Measurements from ENCODE around the gene IFT57.

Gene IFT57

GRCh38 chr3:108177536-108177935 is 44.7 kb downstream of the IFT57 start:
- Histone ChIP-seq H3K9me3 (ENCODE audit: control insufficient read depth, insufficient read depth, low read depth, low read length) (no peaks in the 10 kb centered on the region), H3K36me3 (ENCODE audit: control insufficient read depth in 2 of 2, insufficient read depth in 1 of 2, low read length in 2 of 2) (no peaks in the 10 kb centered on the region), H3K4me1 (ENCODE audit: control insufficient read depth, insufficient read depth, low read length) (no peaks in the 10 kb centered on the region), H3K27ac (ENCODE audit: extremely low read depth, low read depth, low read length) (no peak overlapping the region), H3K4me3 (ENCODE audit: low read depth, low read length) (no peak overlapping the region)
- TF ChIP-seq ZNF571 (tag by site-specific recombination; IDR thresholded peaks at IDR 0.05) (no peak), CTCF (tag by site-specific recombination; IDR thresholded peaks at IDR 0.05) (no peak), ZNF184 (tag by site-specific recombination; IDR thresholded peaks at IDR 0.05) (no peak), HOXA7 (CRISPR knock-in tag; IDR thresholded peaks at IDR 0.05; ENCODE audit: borderline replicate concordance) (no peak), ZNF529 (tag by site-specific recombination; IDR thresholded peaks at IDR 0.05; ENCODE audit: insufficient replicate concordance) (no peak), ZNF791 (tag by site-specific recombination; IDR thresholded peaks at IDR 0.05) (no peak)
- POLR2A ChIA-PET, result no interaction called here
- CTCF ChIA-PET, result interaction anchor here (1.0 kb wide), 1 partner anchor 43 kb away, joined by 3 read pairs; no protein-coding TSS in a partner anchor

GRCh38 chr3:108175352-108175751 is 46.9 kb downstream of the IFT57 start:
- Histone ChIP-seq H3K4me1 (ENCODE audit: control insufficient read depth, insufficient read depth, low read length) (no peaks in the 10 kb centered on the region), H3K36me3 (ENCODE audit: control insufficient read depth in 2 of 2, insufficient read depth in 1 of 2, low read length in 2 of 2) (no peaks in the 10 kb centered on the region), H3K9me3 (ENCODE audit: control insufficient read depth, insufficient read depth, low read depth, low read length) (no peaks in the 10 kb centered on the region), H3K27ac (ENCODE audit: extremely low read depth, low read depth, low read length) (no peak overlapping the region), H3K4me3 (ENCODE audit: low read depth, low read length) (no peak overlapping the region)
- CTCF ChIA-PET, result no interaction called here
- POLR2A ChIA-PET, result no interaction called here
- TF ChIP-seq ZNF621 (tag by site-specific recombination; IDR thresholded peaks at IDR 0.05) (no peak), ZNF354C (tag by site-specific recombination; IDR thresholded peaks at IDR 0.05; ENCODE audit: borderline replicate concordance, low read depth) (no peak), ZNF362 (tag by site-specific recombination; IDR thresholded peaks at IDR 0.05) (no peak), RBAK (tag by site-specific recombination; IDR thresholded peaks at IDR 0.05) (no peak), SP7 (tag by site-specific recombination; IDR thresholded peaks at IDR 0.05) (no peak), ZNF785 (tag by site-specific recombination; IDR thresholded peaks at IDR 0.05) (no peak), ZNF404 (tag by site-specific recombination; IDR thresholded peaks at IDR 0.05) (no peak), PRDM1 (tag by site-specific recombination; IDR thresholded peaks at IDR 0.05) (no peak), PRDM6 (tag by site-specific recombination; IDR thresholded peaks at IDR 0.05) (no peak), MZF1 (tag by site-specific recombination; IDR thresholded peaks at IDR 0.05; ENCODE audit: borderline replicate concordance) (no peak), ZNF23 (tag by site-specific recombination; IDR thresholded peaks at IDR 0.05; ENCODE audit: borderline replicate concordance) (no peak)
- TF ChIP-seq, protein P1, sequence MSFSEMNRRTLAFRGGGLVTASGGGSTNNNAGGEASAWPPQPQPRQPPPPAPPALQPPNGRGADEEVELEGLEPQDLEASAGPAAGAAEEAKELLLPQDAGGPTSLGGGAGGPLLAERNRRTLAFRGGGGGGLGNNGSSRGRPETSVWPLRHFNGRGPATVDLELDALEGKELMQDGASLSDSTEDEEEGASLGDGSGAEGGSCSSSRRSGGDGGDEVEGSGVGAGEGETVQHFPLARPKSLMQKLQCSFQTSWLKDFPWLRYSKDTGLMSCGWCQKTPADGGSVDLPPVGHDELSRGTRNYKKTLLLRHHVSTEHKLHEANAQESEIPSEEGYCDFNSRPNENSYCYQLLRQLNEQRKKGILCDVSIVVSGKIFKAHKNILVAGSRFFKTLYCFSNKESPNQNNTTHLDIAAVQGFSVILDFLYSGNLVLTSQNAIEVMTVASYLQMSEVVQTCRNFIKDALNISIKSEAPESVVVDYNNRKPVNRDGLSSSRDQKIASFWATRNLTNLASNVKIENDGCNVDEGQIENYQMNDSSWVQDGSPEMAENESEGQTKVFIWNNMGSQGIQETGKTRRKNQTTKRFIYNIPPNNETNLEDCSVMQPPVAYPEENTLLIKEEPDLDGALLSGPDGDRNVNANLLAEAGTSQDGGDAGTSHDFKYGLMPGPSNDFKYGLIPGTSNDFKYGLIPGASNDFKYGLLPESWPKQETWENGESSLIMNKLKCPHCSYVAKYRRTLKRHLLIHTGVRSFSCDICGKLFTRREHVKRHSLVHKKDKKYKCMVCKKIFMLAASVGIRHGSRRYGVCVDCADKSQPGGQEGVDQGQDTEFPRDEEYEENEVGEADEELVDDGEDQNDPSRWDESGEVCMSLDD (tag by site-specific recombination; IDR thresholded peaks at IDR 0.05), result no peak

Data from HEK293 (cell line).